Esophagus squamous epithelium (tissue), 4 donors: Measurements from ENCODE around the gene SLC17A1.

Experiments used
- CTCF ChIP-seq, 6 experiments: fragments of 450-650 bp in 4 of 6; fragments of 200-600 bp in 2 of 6; sonication (generic) in 2 of 6; IDR thresholded peaks; one replicate each; pipeline ENCODE4 v1.5.1; 2016 to 2019; ENCODE audit warnings: antibody characterized with exemption in 6 of 6, mild to moderate bottlenecking in 4 of 6, moderate library complexity in 4 of 6
- POLR2A ChIP-seq, 4 donors: fragments of 450-650 bp; IDR thresholded peaks; one replicate each; pipeline ENCODE4 v1.6.1; 2017; ENCODE audit warnings: antibody characterized with exemption in 4 of 4, mild to moderate bottlenecking in 4 of 4, moderate library complexity in 3 of 4

GRCh38 chr6:25789475-25789874 lies 42.4 kb downstream of the SLC17A1 start:
- TF ChIP-seq CTCF (IDR thresholded peaks at IDR 0.05) (no peak), POLR2A (IDR thresholded peaks at IDR 0.05) (no peak)
